Umbilical cord (tissue), 2 donors: ENCODE results near the gene NLGN3. TPM values are rescaled to one million over a fixed set of nuclear protein-coding genes. Genes with fewer than 3 reads are reported as not detected.

Experiments used
- DNase-seq: peaks from one replicate; pipeline ENCODE4 v3.0.0-alpha.2; 2015; ENCODE audit warnings: low spot score
- total RNA-seq: library from RNA; depleted of rRNA; stranded (reverse); fragments of >200 nt; gene quantifications from one replicate; pipeline ENCODE4 v1.2.3, GENCODE V29; 2014; ENCODE audit warnings: low replicate concordance; ENCODE audit not compliant: insufficient read depth

The NLGN3 gene
- total RNA-seq = 6.7 TPM

DNA sequence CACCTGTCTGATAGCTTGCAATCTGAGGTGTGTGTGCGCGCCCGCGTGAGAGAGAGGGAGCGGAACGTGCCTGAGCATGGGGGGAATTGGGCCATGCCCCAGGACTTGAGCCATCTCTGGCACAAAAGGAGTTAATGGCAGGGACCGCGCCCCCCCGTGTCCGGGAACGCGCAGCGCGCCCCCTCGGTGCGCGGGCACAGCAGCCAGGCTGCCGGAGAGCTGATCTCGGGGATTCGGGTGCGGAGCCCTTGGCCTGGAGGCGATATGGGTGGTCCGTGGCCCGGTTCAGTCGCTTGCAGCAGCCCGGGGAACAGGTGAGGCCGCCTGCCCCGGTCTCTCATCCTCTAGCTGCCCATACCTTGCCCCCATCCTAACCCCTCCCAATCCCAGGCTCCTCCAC is at the start of gene NLGN3:
Gene NLGN3, plus strand, starts transcription at position 191 of the 400 bp plus-strand sequence. CDS start 2,909 bp downstream, outside the sequence.
- no peak for DNase-seq

- no peak for DNase-seq
Measured at GRCh38 chrX:71095033-71095432, 49.6 kb upstream of the NLGN3 start.

DNA sequence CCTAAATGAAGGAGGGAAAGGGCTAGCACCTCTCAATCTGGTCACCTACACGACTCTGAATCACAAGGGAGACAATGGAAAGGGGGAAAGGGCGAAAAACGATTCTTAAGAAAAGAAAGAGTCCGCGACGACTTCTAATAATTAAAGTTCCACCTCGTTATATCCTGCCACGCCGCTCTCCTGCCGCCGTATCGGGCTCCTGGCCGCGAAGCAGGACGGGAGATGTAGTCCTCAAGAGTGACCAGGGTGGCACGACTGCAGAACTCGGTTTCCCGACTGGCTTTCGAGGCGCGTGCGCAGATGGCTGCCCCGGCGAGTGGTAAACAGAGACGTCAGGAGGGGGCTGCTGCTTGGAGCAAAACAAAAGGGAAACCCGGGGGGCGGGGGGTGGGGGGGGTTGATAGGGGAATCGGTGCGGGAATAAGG is 49.1 kb upstream of the NLGN3 start, which contains the start of gene FOXO4:
Gene FOXO4, plus strand, starts transcription at position 297 of the 426 bp plus-strand sequence. CDS start 678 bp downstream, outside the sequence.
- DNase-seq = peak; percentile 93

GRCh38 chrX:71095981-71096759 is 48.5 kb upstream of the NLGN3 start:
- DNase-seq = peak; percentile 59

DNA sequence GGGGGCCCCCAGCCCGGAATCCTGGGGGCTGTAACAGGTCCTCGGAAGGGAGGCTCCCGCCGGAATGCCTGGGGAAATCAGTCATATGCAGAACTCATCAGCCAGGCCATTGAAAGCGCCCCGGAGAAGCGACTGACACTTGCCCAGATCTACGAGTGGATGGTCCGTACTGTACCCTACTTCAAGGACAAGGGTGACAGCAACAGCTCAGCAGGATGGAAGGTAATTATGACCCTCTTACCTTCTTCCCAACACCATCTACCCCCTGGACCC is 47.9 kb upstream of the NLGN3 start:
- DNase-seq = no peak

DNA sequence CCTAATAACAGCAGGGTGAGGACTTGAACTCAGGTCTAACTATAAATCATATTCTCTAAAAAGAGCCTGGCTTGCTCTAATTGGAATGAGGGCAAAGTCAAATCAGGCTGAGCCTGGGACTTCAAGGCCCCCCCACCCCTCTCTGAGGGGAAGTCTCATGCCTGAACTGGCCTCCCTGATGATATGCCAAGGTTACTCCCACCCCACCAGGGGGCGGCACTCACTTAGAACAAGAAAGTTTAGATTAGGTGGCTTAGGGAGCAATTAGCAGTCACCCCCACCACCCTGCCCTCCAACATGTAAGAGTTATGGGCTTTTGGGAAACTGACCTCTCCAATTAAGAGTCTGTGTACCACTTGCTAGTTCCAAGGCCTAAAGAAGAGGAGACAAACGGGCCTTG is 46.3 kb upstream of the NLGN3 start:
- DNase-seq = no peak

GRCh38 chrX:71098951-71099506 is 45.6 kb upstream of the NLGN3 start:
- DNase-seq = no peak

GRCh38 chrX:71099736-71100135 is 44.9 kb upstream of the NLGN3 start:
- DNase-seq = no peak

- no peak for DNase-seq
Measured at GRCh38 chrX:71100581-71101505, 43.8 kb upstream of the NLGN3 start.

DNA sequence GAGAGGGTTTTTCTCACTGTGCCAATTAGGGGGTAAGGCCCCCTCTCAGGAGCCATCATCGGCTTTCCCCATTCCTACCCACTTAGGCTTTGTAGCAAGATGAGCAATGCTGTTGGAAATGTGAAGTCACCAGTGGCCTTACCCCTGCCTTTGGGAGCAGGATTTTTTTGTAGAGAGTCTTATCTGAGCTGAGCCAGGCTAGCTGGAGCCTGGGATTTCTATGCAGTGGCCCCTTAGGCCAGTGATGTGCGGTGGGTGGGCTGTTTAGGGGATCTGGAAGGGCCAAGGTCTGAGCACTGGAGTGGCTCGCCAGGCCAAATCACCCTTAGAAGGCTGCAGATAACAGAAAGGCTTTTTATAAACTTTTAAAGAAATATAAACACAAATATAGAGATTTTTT is 42.3 kb upstream of the NLGN3 start:
- DNase-seq = peak; percentile 15

GRCh38 chrX:71103110-71103983 is 41.3 kb upstream of the NLGN3 start:
- peak; percentile 27 for DNase-seq

DNA sequence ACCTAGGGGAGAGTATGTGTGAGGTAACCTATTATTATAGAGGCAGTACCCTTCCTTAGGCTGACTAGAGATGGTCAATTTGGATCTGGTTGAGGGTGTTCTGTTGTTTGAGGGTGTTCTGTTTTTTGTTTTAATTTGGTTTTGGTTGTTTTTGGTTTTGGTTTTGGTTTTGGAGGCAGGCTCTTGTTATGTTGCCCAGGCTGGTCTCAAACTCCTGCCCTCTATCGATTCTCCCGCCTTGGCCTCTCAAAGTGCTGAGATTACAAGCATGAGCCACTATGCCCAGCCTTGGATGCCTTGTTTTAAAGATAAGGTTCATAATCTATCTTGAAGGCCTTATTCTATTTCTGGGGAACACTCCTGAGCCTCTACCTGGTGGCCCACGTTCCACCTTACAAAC is 39.0 kb upstream of the NLGN3 start:
- no peak for DNase-seq

GRCh38 chrX:71106427-71106826 is 38.2 kb upstream of the NLGN3 start, which contains the start of gene CXorf65:
Gene CXorf65, minus strand, starts transcription at chrX:71106740. Its CDS starts 184 bp downstream, at chrX:71106556.
- DNase-seq = no peak

DNA sequence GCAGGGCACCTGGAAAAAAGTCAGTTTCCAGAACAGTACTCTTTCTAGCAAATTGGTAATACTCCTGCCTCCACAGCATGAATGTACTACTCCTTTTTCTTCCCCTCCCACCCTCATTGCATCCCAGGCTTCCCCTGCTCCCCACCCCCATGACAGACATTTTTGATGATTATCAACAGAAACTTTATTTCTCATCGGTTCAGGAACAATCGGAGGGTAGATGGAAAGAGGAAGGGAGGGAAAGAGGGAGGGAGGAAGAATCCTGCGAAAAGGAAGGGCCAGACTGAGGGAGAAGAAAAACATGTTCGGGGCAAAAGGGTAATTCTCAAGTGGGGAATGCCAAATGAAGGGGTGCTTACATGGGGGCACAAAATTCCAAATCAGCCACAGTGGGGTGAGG is 37.4 kb upstream of the NLGN3 start:
- DNase-seq = no peak

DNA sequence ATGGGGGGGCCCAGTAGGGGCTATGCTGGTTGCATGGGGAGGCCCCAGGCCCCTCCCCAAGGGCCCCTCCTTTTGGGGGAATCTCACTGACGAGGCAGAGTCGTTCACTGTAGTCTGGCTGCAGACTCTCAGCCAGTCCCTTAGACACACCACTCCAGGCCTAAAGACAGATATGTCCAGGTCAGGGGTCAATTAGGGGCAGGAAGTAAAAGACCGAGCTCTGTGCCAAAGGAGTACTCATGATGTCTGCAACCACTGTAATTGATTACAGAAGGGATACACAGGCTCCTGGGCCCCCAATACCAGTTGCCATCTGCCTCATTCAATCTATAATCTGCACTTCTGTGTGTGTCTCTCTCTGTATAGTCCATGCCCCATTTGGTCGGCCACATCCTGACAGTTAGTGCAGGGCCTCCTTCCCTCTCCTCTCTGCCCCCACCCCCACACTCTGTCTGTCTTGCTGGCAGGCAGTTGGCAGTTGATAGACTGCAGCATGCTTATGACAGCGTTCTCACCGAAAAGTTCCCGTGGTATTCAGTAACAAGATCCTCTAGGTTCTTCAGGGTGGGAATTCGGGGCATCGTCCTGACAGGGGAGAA is 36.8 kb upstream of the NLGN3 start:
- peak; percentile 17 for DNase-seq

- no peak for DNase-seq
Measured at GRCh38 chrX:71109051-71109450, 35.6 kb upstream of the NLGN3 start.

GRCh38 chrX:71111141-71111843 is 33.3 kb upstream of the NLGN3 start, which contains the start of gene IL2RG:
Gene IL2RG, minus strand, starts transcription at chrX:71111577. Its CDS starts 38 bp downstream, at chrX:71111539.
- no peak for DNase-seq

GRCh38 chrX:71111921-71112431 is 32.7 kb upstream of the NLGN3 start:
- DNase-seq = no peak

DNA sequence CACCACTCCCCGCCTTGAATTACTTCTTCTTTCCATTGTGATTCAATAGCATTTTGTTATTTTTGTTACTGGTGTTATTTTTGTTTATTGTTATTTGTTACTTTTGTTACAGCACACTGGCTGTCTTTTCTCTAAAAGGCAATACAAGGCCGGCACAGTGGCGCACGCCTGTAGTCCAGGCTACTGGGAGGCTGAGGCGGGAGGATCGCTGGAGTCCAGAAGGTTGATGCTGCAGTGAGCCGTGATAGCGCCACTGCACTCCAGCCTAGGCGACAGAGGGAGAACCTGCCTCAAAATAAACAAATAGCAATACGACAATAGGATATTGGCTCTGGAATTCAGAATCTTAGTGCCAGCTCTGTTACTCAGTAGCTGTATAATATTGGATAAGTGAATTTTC is 27.3 kb upstream of the NLGN3 start:
- no peak for DNase-seq
